PC-9 (cell line): ENCODE data around the gene CLEC7A.

ENCODE experiments used
- CTCF ChIP-seq: fragments of 200-600 bp; sonication (generic); conservative IDR thresholded peaks from 2 replicates; pipeline ENCODE4 v1.6.1; 2017; ENCODE audit warnings: mixed run types, antibody characterized with exemption, mild to moderate bottlenecking, moderate library complexity
- EZH2 ChIP-seq: fragments of 200-600 bp; sonication (generic); IDR thresholded peaks from 2 replicates; pipeline ENCODE4 v1.8.0; 2017; ENCODE audit warnings: antibody characterized with exemption, low read depth

GRCh38 chr12:10159280-10159679 is 29.3 kb upstream of the CLEC7A start:
- no peak for TF ChIP-seq CTCF
- no peak for TF ChIP-seq EZH2
